GM12872 (cell line): ENCODE data around the gene AMBRA1.

ENCODE experiments used
- TF ChIP-seq, protein P1 (sequence below): IDR thresholded peaks from 3 replicates; pipeline ENCODE4 v1.5.1; 2011; ENCODE audit warnings: low read depth, mild to moderate bottlenecking, low read length, moderate library complexity; ENCODE audit not compliant: insufficient read depth

Gene AMBRA1

GRCh38 chr11:46485856-46486443 is 107.9 kb downstream of the AMBRA1 start:
- TF ChIP-seq, protein P1, sequence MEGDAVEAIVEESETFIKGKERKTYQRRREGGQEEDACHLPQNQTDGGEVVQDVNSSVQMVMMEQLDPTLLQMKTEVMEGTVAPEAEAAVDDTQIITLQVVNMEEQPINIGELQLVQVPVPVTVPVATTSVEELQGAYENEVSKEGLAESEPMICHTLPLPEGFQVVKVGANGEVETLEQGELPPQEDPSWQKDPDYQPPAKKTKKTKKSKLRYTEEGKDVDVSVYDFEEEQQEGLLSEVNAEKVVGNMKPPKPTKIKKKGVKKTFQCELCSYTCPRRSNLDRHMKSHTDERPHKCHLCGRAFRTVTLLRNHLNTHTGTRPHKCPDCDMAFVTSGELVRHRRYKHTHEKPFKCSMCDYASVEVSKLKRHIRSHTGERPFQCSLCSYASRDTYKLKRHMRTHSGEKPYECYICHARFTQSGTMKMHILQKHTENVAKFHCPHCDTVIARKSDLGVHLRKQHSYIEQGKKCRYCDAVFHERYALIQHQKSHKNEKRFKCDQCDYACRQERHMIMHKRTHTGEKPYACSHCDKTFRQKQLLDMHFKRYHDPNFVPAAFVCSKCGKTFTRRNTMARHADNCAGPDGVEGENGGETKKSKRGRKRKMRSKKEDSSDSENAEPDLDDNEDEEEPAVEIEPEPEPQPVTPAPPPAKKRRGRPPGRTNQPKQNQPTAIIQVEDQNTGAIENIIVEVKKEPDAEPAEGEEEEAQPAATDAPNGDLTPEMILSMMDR = no peak

DNA sequence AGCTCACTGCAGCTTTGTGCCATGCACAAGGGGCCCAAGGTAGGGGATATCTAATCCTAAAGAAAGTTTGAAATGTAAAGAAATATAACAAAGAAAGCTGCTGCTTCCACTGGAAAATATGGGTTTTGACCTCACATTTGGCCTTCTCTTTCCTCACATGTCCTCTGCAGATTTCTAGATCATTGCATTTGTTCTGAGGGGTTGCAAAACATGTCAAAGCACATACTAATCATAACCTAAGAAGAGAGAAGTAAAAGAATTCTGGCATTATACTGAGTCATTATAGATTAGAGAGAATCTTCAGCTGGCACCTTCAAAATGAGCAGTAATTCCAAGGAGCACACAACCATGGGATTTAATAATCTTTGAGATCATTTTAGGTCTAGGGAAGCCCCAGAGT is 109.7 kb downstream of the AMBRA1 start:
- TF ChIP-seq, protein P1 = no peak

DNA sequence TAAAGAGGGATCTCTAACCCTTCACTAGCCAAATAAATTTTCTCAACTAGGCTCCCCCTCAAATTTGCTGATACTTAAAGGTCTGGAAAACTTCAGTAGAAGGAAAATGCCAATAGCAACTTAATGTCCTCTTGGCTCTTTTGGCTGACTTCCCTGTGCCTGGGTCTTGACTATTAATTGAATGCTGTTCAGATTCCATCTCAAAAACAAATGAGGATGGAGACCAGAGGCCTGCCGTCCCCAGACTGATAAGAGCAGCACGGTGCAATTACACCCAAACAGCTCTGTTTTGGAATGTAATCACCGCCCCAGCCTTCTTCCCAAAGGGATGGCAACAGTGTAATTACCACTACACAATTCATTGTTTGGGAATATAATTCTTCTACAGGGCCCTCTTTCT is 112.9 kb downstream of the AMBRA1 start:
- TF ChIP-seq, protein P1 = no peak

GRCh38 chr11:46480166-46480726 is 113.6 kb downstream of the AMBRA1 start:
- TF ChIP-seq, protein P1 = no peak

DNA sequence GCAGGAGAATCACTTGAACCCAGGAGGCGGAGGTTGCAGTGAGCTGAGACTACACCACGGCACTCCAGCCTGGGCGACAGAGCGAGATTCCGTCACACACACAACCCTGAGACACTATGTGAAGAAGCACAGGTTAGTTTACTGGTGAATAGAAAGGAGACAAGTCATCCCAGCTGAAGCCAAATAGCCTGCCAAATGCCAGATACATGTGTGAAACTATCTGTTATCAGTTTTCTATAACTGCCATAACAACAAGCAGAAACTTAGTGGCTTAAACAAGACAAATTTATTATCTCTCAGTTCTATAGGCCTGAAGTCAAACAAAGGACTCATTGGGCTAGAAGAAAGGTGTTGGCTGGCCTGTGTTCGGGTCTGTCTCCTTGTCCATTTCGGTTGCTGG is 114.2 kb downstream of the AMBRA1 start:
- TF ChIP-seq, protein P1 = no peak

DNA sequence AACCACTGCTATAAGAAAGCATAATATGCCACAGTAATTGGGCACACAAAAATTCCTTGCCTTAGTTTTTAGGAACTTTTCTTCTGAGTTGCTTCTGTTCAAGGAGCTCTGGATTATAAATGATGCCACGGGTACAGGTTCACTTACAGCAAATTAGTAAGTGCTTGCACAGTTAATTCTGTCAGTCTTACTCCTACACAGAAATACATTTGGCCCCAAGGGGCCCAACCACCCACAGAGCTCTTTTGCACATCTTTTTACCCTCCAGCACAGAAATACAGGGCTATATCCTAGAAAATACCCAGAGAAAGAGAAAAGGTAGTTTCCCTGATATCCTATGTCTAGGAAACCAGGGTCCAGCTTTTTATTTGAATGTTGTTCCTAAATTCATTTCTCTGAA is 115.6 kb downstream of the AMBRA1 start:
- TF ChIP-seq, protein P1 = no peak

DNA sequence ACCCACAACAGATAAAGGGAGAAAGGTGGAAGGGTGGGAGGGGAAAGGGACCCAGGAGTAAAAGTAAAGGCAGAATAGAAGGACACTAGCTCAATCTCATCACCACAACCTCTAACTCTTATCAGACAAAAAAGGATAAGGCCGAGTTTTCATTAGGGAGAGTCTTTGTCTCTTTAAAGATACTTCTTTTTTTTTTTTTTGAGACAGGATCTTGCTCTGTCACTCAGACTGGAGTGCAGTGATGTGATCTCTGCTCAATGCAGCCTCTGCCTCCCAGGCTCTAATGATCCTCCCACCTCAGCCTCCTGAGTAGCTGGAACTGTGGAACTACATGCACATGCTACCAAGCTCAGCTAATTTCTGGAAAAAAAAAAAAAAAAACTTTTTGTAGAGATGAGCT is 116.7 kb downstream of the AMBRA1 start:
- TF ChIP-seq, protein P1 = no peak
